AG09309 (cell line): ENCODE results near the gene APPL2.

ENCODE experiments used
- DNase-seq: peaks from one replicate; pipeline ENCODE4 v3.0.0-alpha.2; 2010; ENCODE audit warnings: low read depth
- H3K4me3 ChIP-seq: 2 replicates; pipeline ENCODE4 v1.5.1; 2011; ENCODE audit warnings: mild to moderate bottlenecking, low read depth, low read length, moderate library complexity; ENCODE audit not compliant: control insufficient read depth
- TF ChIP-seq, protein P1 (sequence below): IDR thresholded peaks from 2 replicates; pipeline ENCODE4 v1.5.1; 2011; ENCODE audit warnings: mild to moderate bottlenecking, low read depth, low read length, inconsistent platforms; ENCODE audit not compliant: insufficient read depth, control insufficient read depth; ENCODE audit errors: missing control alignments

APPL2 gene

GRCh38 chr12:105221583-105222283, 14.2 kb downstream of the APPL2 start:
- TF ChIP-seq, protein P1, sequence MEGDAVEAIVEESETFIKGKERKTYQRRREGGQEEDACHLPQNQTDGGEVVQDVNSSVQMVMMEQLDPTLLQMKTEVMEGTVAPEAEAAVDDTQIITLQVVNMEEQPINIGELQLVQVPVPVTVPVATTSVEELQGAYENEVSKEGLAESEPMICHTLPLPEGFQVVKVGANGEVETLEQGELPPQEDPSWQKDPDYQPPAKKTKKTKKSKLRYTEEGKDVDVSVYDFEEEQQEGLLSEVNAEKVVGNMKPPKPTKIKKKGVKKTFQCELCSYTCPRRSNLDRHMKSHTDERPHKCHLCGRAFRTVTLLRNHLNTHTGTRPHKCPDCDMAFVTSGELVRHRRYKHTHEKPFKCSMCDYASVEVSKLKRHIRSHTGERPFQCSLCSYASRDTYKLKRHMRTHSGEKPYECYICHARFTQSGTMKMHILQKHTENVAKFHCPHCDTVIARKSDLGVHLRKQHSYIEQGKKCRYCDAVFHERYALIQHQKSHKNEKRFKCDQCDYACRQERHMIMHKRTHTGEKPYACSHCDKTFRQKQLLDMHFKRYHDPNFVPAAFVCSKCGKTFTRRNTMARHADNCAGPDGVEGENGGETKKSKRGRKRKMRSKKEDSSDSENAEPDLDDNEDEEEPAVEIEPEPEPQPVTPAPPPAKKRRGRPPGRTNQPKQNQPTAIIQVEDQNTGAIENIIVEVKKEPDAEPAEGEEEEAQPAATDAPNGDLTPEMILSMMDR: no peak
- no peak for DNase-seq
- H3K4me3 ChIP-seq: no peak overlapping the region

- no peak overlapping the region for H3K4me3 ChIP-seq
- TF ChIP-seq, protein P1: no peak
- no peak for DNase-seq
Observed at GRCh38 chr12:105220929-105221290, 15.1 kb downstream of the APPL2 start.

DNA sequence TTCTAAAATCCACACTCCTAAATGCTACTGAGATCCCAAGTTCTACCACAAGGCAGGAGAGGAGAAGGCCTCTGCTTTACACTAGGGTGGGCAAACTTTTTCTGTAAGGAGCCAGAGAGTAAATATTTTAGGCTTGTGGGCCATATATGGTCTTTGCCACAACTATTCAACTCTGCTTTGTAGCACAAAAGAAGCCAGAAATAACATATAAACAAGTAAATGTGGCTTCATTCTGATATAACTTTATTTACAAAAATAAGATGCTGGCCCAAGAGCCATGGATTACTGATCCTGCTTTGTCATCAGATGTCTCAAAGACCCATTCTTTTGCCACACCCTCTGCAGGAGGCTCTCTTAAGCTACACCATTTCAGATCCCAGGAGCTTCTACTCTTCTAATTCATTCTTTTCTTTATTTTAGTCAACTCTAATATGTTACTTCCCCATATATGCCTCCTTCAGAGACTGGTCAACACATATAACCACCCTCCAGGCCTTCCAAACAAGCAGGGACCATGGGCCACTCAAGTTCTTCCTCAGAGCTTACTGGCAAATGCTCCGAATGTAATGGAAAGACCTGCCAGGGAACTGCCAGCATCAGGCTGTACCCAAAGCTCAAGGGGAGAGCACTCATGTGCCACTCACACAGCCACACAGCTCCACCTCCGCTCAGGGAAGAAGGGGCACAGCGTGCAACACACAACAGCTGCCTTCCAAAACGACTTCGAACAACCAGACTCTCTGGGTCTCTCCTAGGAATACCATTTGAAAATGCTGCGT, 15.6 kb downstream of the APPL2 start:
- DNase-seq: no peak
- H3K4me3 ChIP-seq: no peak overlapping the region
- TF ChIP-seq, protein P1: no peak

GRCh38 chr12:105219261-105220028, 16.5 kb downstream of the APPL2 start:
- TF ChIP-seq, protein P1: no peak
- no peak overlapping the region for H3K4me3 ChIP-seq
- no peak for DNase-seq

DNA sequence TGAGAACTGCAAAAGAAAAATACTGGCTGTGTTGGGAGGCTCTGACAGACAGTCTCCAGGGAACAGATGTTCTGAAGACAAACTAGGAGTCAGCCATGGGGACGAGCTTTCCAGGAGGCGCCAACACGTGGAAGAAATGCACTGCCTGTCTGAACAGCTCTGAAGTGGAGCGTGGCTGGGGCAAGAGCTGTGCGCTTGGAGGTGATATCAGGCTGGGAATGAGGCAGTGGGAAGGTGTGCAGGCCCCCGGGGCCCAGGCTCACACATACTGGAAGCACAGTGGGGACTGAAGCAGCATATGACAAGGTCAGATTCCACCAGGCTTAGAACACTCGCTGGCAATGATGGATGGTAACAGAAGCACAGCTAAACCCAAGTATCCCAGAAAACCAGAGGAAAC, 17.5 kb downstream of the APPL2 start:
- no peak overlapping the region for H3K4me3 ChIP-seq
- TF ChIP-seq, protein P1: no peak
- no peak for DNase-seq

GRCh38 chr12:105214670-105215375, 21.2 kb downstream of the APPL2 start:
- no peak overlapping the region for H3K4me3 ChIP-seq
- no peak for DNase-seq
- TF ChIP-seq, protein P1: no peak
